Common myeloid progenitor, CD34-positive (primary cell): ENCODE results near the gene OSBPL2.

Experiments used
- CTCF ChIA-PET: fragments of 350-600 bp; sonication (Branson Sonifier 250); formaldehyde crosslinking; loops from one replicate; lab custom pipeline; 2021; ENCODE audit warnings: antibody characterized with exemption; lab: Charles Lee
- POLR2A ChIA-PET: fragments of 350-600 bp; sonication (Branson Sonifier 250); formaldehyde crosslinking; loops from one replicate; lab custom pipeline; 2021; ENCODE audit warnings: antibody characterized with exemption; lab: Charles Lee
- DNase-seq, 3 donors: peaks; one replicate each; pipeline versions ENCODE4 v3.0.0 to v3.0.0-alpha.2; 2013
- H3K27ac ChIP-seq, 2 experiments: 1 replicate in 1 of 2; 2 replicates in 1 of 2; pipeline ENCODE4 v1.7.0; 2013; ENCODE audit warnings: inconsistent platforms in 2 of 2, low read length in 2 of 2, mild to moderate bottlenecking in 2 of 2, low read depth in 1 of 2, moderate library complexity in 1 of 2; ENCODE audit not compliant: severe bottlenecking in 2 of 2, insufficient read depth in 1 of 2, poor library complexity in 1 of 2
- H3K27me3 ChIP-seq, 5 experiments: replicated peaks in 2 of 5; 1 replicate in 3 of 5; 2 replicates in 2 of 5; pipeline versions ENCODE4 v1.6.1 to v1.7.0; 2013; ENCODE audit warnings: low read length in 4 of 5, mild to moderate bottlenecking in 2 of 5, moderate library complexity in 2 of 5, inconsistent platforms in 1 of 5; ENCODE audit not compliant: insufficient read depth in 5 of 5, control insufficient read depth in 4 of 5
- H3K36me3 ChIP-seq, 4 experiments: 1 replicate in 2 of 4; 2 replicates in 2 of 4; pipeline versions ENCODE4 v1.6.1 to v1.7.0; 2013; ENCODE audit warnings: low read length in 3 of 4, control low read depth in 1 of 4, mild to moderate bottlenecking in 1 of 4; ENCODE audit not compliant: control insufficient read depth in 4 of 4, insufficient read depth in 4 of 4
- H3K4me1 ChIP-seq, 4 experiments: 1 replicate in 3 of 4; 2 replicates in 1 of 4; pipeline versions ENCODE4 v1.6.1 to v1.7.1; 2013; ENCODE audit warnings: low read length in 3 of 4, mild to moderate bottlenecking in 3 of 4, control low read depth in 1 of 4, inconsistent platforms in 1 of 4, moderate library complexity in 1 of 4; ENCODE audit not compliant: control insufficient read depth in 4 of 4, insufficient read depth in 4 of 4; ENCODE audit errors: control extremely low read depth in 1 of 4
- H3K4me3 ChIP-seq, 7 experiments: 1 replicate in 4 of 7; 2 replicates in 3 of 7; pipeline versions ENCODE4 v1.5.1 to v1.7.0; 2013; ENCODE audit warnings: mild to moderate bottlenecking in 7 of 7, low read length in 6 of 7, moderate library complexity in 6 of 7, inconsistent platforms in 2 of 7, low read depth in 2 of 7, control low read depth in 1 of 7; ENCODE audit not compliant: insufficient read depth in 4 of 7, control insufficient read depth in 1 of 7; ENCODE audit errors: extremely low read depth in 1 of 7
- H3K9me3 ChIP-seq, 5 experiments: 1 replicate in 4 of 5; 2 replicates in 1 of 5; pipeline versions ENCODE4 v1.6.1 to v1.7.1; 2013; ENCODE audit warnings: low read length in 4 of 5, mild to moderate bottlenecking in 2 of 5, inconsistent platforms in 1 of 5, low read depth in 1 of 5, moderate library complexity in 1 of 5; ENCODE audit not compliant: control insufficient read depth in 4 of 5, insufficient read depth in 2 of 5; ENCODE audit errors: control extremely low read depth in 1 of 5
- WGBS: methylation state at CpG from one replicate; pipeline ENCODE4 v1.1.5; 2013; ENCODE audit not compliant: insufficient coverage; 5-methylcytosine and 5-hydroxymethylcytosine counted together

Gene OSBPL2

GRCh38 chr20:62305149-62305764 is 66.9 kb downstream of the OSBPL2 start:
- Histone ChIP-seq H3K4me3 (peak overlapping the region in 1 of 7 experiments; percentile 90), H3K36me3 (peaks cover 2 to 49% (median 42%) of the 10 kb centered on the region in 4 experiments), H3K27me3 (no peaks in the 10 kb centered on the region), H3K27ac (no peak overlapping the region), H3K4me1 (peaks cover 5 to 25% (median 22%) of the 10 kb centered on the region in 4 experiments), H3K9me3 (no peaks in the 10 kb centered on the region)
- no peak for DNase-seq
- 89% methylated on average over 18 of the region's 18 CpGs for WGBS
- CTCF ChIA-PET = interaction anchor here (1.4 to 2.3 kb wide), 2 partner anchors 20 to 77 kb away, joined by 3 to 18 read pairs; no protein-coding TSS in a partner anchor
- POLR2A ChIA-PET = interaction anchor here (0.8 to 1.6 kb wide), 2 partner anchors 63 to 77 kb away, joined by 3 to 4 read pairs; no protein-coding TSS in a partner anchor

- ChIA-PET CTCF (interaction anchor here (1.2 to 2.3 kb wide), 5 partner anchors 9 to 77 kb away, joined by 3 to 18 read pairs (median 3); no protein-coding TSS in a partner anchor), POLR2A (interaction anchor here (1.6 kb wide), 1 partner anchor 62 kb away, joined by 4 read pairs; no protein-coding TSS in a partner anchor)
- WGBS = 93% methylated on average over 24 of the region's 33 CpGs
- Histone ChIP-seq H3K27me3 (no peaks in the 10 kb centered on the region), H3K27ac (no peak overlapping the region), H3K4me3 (no peak overlapping the region), H3K36me3 (peaks cover 2 to 49% (median 42%) of the 10 kb centered on the region in 4 experiments), H3K9me3 (no peaks in the 10 kb centered on the region), H3K4me1 (peaks cover 5 to 25% (median 22%) of the 10 kb centered on the region in 4 experiments)
- no peak for DNase-seq
Observed at GRCh38 chr20:62305765-62306413, 67.6 kb downstream of the OSBPL2 start.

GRCh38 chr20:62306414-62307187 is 68.3 kb downstream of the OSBPL2 start:
- H3K4me3 ChIP-seq = no peak overlapping the region
- no peaks in the 10 kb centered on the region for H3K27me3 ChIP-seq
- no peak for DNase-seq
- CTCF ChIA-PET = interaction anchor here (1.2 to 2.3 kb wide), 4 partner anchors 9 to 76 kb away, joined by 3 to 18 read pairs (median 4); no protein-coding TSS in a partner anchor
- no peaks in the 10 kb centered on the region for H3K9me3 ChIP-seq
- peaks cover 2 to 49% (median 42%) of the 10 kb centered on the region in 4 experiments for H3K36me3 ChIP-seq
- WGBS = 98% methylated on average over 17 of the region's 27 CpGs
- peaks cover 5 to 25% (median 22%) of the 10 kb centered on the region in 4 experiments for H3K4me1 ChIP-seq
- POLR2A ChIA-PET = interaction anchor here (1.6 kb wide), 1 partner anchor 61 kb away, joined by 4 read pairs; no protein-coding TSS in a partner anchor
- no peak overlapping the region for H3K27ac ChIP-seq

GRCh38 chr20:62307226-62308101 is 69.1 kb downstream of the OSBPL2 start:
- H3K9me3 ChIP-seq = no peaks in the 10 kb centered on the region
- H3K27ac ChIP-seq = no peak overlapping the region
- no peaks in the 10 kb centered on the region for H3K27me3 ChIP-seq
- H3K4me3 ChIP-seq = no peak overlapping the region
- no peak for DNase-seq
- 98% methylated on average over 42 of the region's 42 CpGs for WGBS
- ChIA-PET CTCF (interaction anchor here (1.8 to 2.3 kb wide), 2 partner anchors 10 to 75 kb away, joined by 6 to 18 read pairs; no protein-coding TSS in a partner anchor), POLR2A (no interaction called here)
- H3K4me1 ChIP-seq = peaks cover 5 to 21% (median 19%) of the 10 kb centered on the region in 4 experiments
- peaks cover 2 to 49% (median 42%) of the 10 kb centered on the region in 4 experiments for H3K36me3 ChIP-seq

GRCh38 chr20:62308102-62308822 is 69.9 kb downstream of the OSBPL2 start:
- Histone ChIP-seq H3K27ac (no peak overlapping the region), H3K4me1 (peaks cover 5 to 21% (median 19%) of the 10 kb centered on the region in 4 experiments), H3K9me3 (no peaks in the 10 kb centered on the region), H3K36me3 (peaks cover 2 to 49% (median 42%) of the 10 kb centered on the region in 4 experiments), H3K4me3 (no peak overlapping the region), H3K27me3 (no peaks in the 10 kb centered on the region)
- ChIA-PET CTCF (interaction anchor here (1.0 kb wide), 1 partner anchor 75 kb away, joined by 4 read pairs; no protein-coding TSS in a partner anchor), POLR2A (no interaction called here)
- no peak for DNase-seq
- 98% methylated on average over 26 of the region's 29 CpGs for WGBS
